K562 (cell line): ENCODE measurements around the gene MAP3K4. TPM values are rescaled to one million over a fixed set of nuclear protein-coding genes. Genes with fewer than 3 reads are reported as not detected.

Source experiments
- ATAC-seq: fragments of 200-7000 bp; cut with Tn5 transposase; 3 replicates; pipeline ENCODE4 v1.9.1; 2020; ENCODE audit warnings: moderate library complexity
- BruUV-seq: library from RNA; stranded (reverse); fragments of 400-500 nt; replicated peaks from 2 replicates; lab custom pipeline; 2021; lab: Mats Ljungman, UMichigan
- CTCF ChIA-PET: fragments of 300-600 bp; formaldehyde crosslinking; extraction: SDS; loops from one replicate; lab custom pipeline; 2021; ENCODE audit warnings: low intra/inter-chr PET ratio; lab: Yijun Ruan, JAX
- POLR2A ChIA-PET: fragments of 300-600, 350-650 bp; sonication (Branson Sonifier 250); formaldehyde crosslinking; extraction: SDS; loops from one replicate; lab custom pipeline; 2021; ENCODE audit warnings: antibody characterized with exemption, inconsistent platforms; lab: Yijun Ruan, JAX
- DNase-seq, 4 experiments: peaks; one replicate each; pipeline versions ENCODE4 v3.0.0 to v3.0.0-alpha.2; 2011 to 2018; ENCODE audit warnings: low spot score in 3 of 4, mixed read lengths in 3 of 4; ENCODE audit errors: extremely low read depth in 1 of 4
- FAIRE-seq: peaks from 2 replicates; lab custom pipeline; 2011; peaks lifted over from hg19 to GRCh38; lab: Jason Lieb, UNC
- H2AFZ ChIP-seq: 2 replicates; pipeline ENCODE4 v1.6.0; 2011; ENCODE audit warnings: low read depth, low read length, control low read depth, inconsistent platforms
- H3K27ac ChIP-seq: fragments of 200-600 bp; 3 replicates; pipeline ENCODE4 v1.8.0; 2011; ENCODE audit warnings: low read depth, mild to moderate bottlenecking, control low read depth, inconsistent platforms, low read length, moderate library complexity, mixed read lengths; ENCODE audit errors: extremely low read depth
- H3K27me3 ChIP-seq, 2 experiments: fragments of 300-600 bp in 1 of 2; 2 replicates in 1 of 2; 3 replicates in 1 of 2; pipeline versions ENCODE4 v1.6.0 to v1.8.0; 2011; ENCODE audit warnings: inconsistent platforms in 2 of 2, low read length in 2 of 2, mild to moderate bottlenecking in 1 of 2, mixed read lengths in 1 of 2, moderate library complexity in 1 of 2; ENCODE audit not compliant: control insufficient read depth in 2 of 2, insufficient read depth in 2 of 2
- H3K36me3 ChIP-seq: fragments of 300-600 bp; 3 replicates; pipeline ENCODE4 v1.8.0; 2011; ENCODE audit warnings: mild to moderate bottlenecking, low read length, inconsistent platforms; ENCODE audit not compliant: control insufficient read depth, insufficient read depth
- H3K4me1 ChIP-seq, 2 experiments: fragments of 200-600 bp in 1 of 2; replicated peaks in 1 of 2; 2 replicates in 1 of 2; 3 replicates in 1 of 2; pipeline versions ENCODE4 v1.5.1 to v1.8.0; 2011; ENCODE audit warnings: inconsistent platforms in 2 of 2, low read length in 2 of 2, mild to moderate bottlenecking in 1 of 2, mixed read lengths in 1 of 2, moderate library complexity in 1 of 2; ENCODE audit not compliant: control insufficient read depth in 2 of 2, insufficient read depth in 2 of 2
- H3K4me2 ChIP-seq: 2 replicates; pipeline ENCODE4 v1.6.1; 2011; ENCODE audit warnings: low read length, control low read depth, inconsistent platforms, mixed read lengths; ENCODE audit not compliant: insufficient read depth
- H3K4me3 ChIP-seq: fragments of 200-600 bp; sonication (generic), shearing (Covaris generic); 2 replicates; pipeline ENCODE4 v1.5.1; 2016; ENCODE audit warnings: control low read depth, inconsistent platforms
- H3K79me2 ChIP-seq: fragments of 200-600 bp; 3 replicates; pipeline ENCODE4 v1.8.0; 2011; ENCODE audit warnings: low read length, inconsistent platforms; ENCODE audit not compliant: control insufficient read depth, insufficient read depth
- H3K9ac ChIP-seq, 2 experiments: 2 replicates each; pipeline versions ENCODE4 v1.6.0 to v1.6.1; 2011; ENCODE audit warnings: low read depth in 2 of 2, low read length in 2 of 2, control low read depth in 1 of 2, inconsistent platforms in 1 of 2, mild to moderate bottlenecking in 1 of 2, mixed read lengths in 1 of 2; ENCODE audit not compliant: insufficient read depth in 1 of 2
- H3K9me1 ChIP-seq: one replicate; pipeline ENCODE4 v1.6.0; 2011; ENCODE audit warnings: inconsistent platforms, mild to moderate bottlenecking, low read length, moderate library complexity; ENCODE audit not compliant: control insufficient read depth, insufficient read depth
- H3K9me3 ChIP-seq: replicated peaks from 2 replicates; pipeline ENCODE4 v1.5.1; 2011; ENCODE audit warnings: low read depth, low read length, inconsistent platforms; ENCODE audit not compliant: control insufficient read depth, insufficient read depth
- H4K20me1 ChIP-seq: replicated peaks from 2 replicates; pipeline ENCODE4 v1.6.1; 2011; ENCODE audit warnings: low read length, inconsistent platforms, mixed read lengths; ENCODE audit not compliant: control insufficient read depth, insufficient read depth
- ARHGAP35 ChIP-seq: fragments of 450-650 bp; IDR thresholded peaks from 2 replicates; pipeline ENCODE4 v1.6.1; 2018; ENCODE audit not compliant: partially characterized antibody
- CC2D1A ChIP-seq: fragments of 450-650 bp; IDR thresholded peaks from 2 replicates; pipeline ENCODE4 v1.6.1; 2017; ENCODE audit warnings: mild to moderate bottlenecking
- KAT2B ChIP-seq: IDR thresholded peaks from one replicate; pipeline ENCODE4 v1.6.1; 2012; ENCODE audit warnings: low read depth, mild to moderate bottlenecking, control low read depth, inconsistent platforms, low read length, moderate library complexity
- KDM4B ChIP-seq, 2 experiments: fragments of 450-650 bp in 1 of 2; sonication (generic) in 1 of 2; IDR thresholded peaks; 2 replicates each; pipeline ENCODE4 v1.6.1; 2016 to 2017; ENCODE audit warnings: borderline replicate concordance in 2 of 2, antibody characterized with exemption in 1 of 2, low read depth in 1 of 2, mild to moderate bottlenecking in 1 of 2
- MAFG ChIP-seq: fragments of 450-650 bp; conservative IDR thresholded peaks from 2 replicates; pipeline ENCODE4 v1.6.1; 2016; ENCODE audit warnings: missing genetic modification characterization, missing compliant biosample characterization
- MCM3 ChIP-seq: fragments of 450-650 bp; IDR thresholded peaks from 2 replicates; pipeline ENCODE4 v1.6.1; 2016
- MED1 ChIP-seq: sonication (generic); formaldehyde crosslinking; IDR thresholded peaks from 2 replicates; pipeline ENCODE4 v1.8.1; 2023; ENCODE audit warnings: missing genetic modification reagents, borderline replicate concordance
- MEIS2 ChIP-seq: fragments of 450-650 bp; IDR thresholded peaks from 2 replicates; pipeline ENCODE4 v1.6.1; 2014; ENCODE audit warnings: mild to moderate bottlenecking; ENCODE audit not compliant: partially characterized antibody
- PURB ChIP-seq: sonication (generic); formaldehyde crosslinking; IDR thresholded peaks from 2 replicates; pipeline ENCODE4 v1.9.0; 2021; ENCODE audit warnings: low read depth, mild to moderate bottlenecking, missing genetic modification reagents
- RUNX1 ChIP-seq: sonication (generic); IDR thresholded peaks from 2 replicates; pipeline ENCODE4 v1.6.1; 2016; ENCODE audit warnings: antibody characterized with exemption, low read depth
- TCF3 ChIP-seq: sonication (generic); formaldehyde crosslinking; IDR thresholded peaks from 2 replicates; pipeline ENCODE4 v1.4.0; 2020; ENCODE audit warnings: mild to moderate bottlenecking, missing genetic modification reagents
- ZNF12 ChIP-seq: sonication (generic); formaldehyde crosslinking; IDR thresholded peaks from 2 replicates; pipeline ENCODE4 v1.4.0; 2020; ENCODE audit warnings: mild to moderate bottlenecking, missing genetic modification reagents
- ZNF121 ChIP-seq: sonication (generic); formaldehyde crosslinking; conservative IDR thresholded peaks from 2 replicates; pipeline ENCODE4 v1.8.0; 2022; ENCODE audit warnings: missing genetic modification reagents
- ZNF140 ChIP-seq: fragments of 250-450 bp; sonication (Bioruptor Pico); IDR thresholded peaks from 2 replicates; pipeline ENCODE4 v1.8.0; 2021; ENCODE audit warnings: moderate library complexity, mild to moderate bottlenecking, inconsistent platforms
- ZNF280B ChIP-seq: fragments of 250-450 bp; sonication (Bioruptor Pico); IDR thresholded peaks from 2 replicates; pipeline ENCODE4 v1.5.1; 2021; ENCODE audit warnings: mild to moderate bottlenecking
- ZNF316 ChIP-seq: fragments of 450-650 bp; IDR thresholded peaks from 2 replicates; pipeline ENCODE4 v1.6.1; 2016
- ZNF431 ChIP-seq: sonication (generic); formaldehyde crosslinking; IDR thresholded peaks from 2 replicates; pipeline ENCODE4 v1.8.0; 2022; ENCODE audit warnings: mild to moderate bottlenecking, missing genetic modification reagents
- ZNF583 ChIP-seq: fragments of 250-450 bp; sonication (Bioruptor Pico); IDR thresholded peaks from 2 replicates; pipeline ENCODE4 v1.4.0; 2020
- WGBS: fragments of 100-300 bp; shearing (Covaris generic); methylation state at CpG from one replicate; pipeline ENCODE4 v1.1.6; 2016; ENCODE audit warnings: low coverage, mixed read lengths; ENCODE audit not compliant: insufficient coverage; ENCODE audit errors: missing lambda C conversion rate; 5-methylcytosine and 5-hydroxymethylcytosine counted together
- in situ Hi-C: fragments of 300-500 bp; cut with MboI; formaldehyde crosslinking; loops from 4 replicates; pipeline ENCODE4 v1.15.0; 2018; ENCODE audit warnings: inconsistent platforms, mixed read lengths
- intact Hi-C: fragments of 100-400 bp; cut with micrococcal nuclease; formaldehyde crosslinking; loops from 2 replicates; pipeline ENCODE4 v1.14.2; 2022
- polyA plus RNA-seq, 8 experiments: library from polyadenylated mRNA; depleted of rRNA in 4 of 8; stranded (reverse) in 5 of 8; unstranded in 3 of 8; fragments of >200 nt; fragmentation: Nextera tagmentation in 2 of 8; fragmentation: Illumina TruSeq in 1 of 8; extraction: Ambion mirVana in 2 of 8; extraction: Trizol in 1 of 8; gene quantifications; 2 replicates each; pipeline versions ENCODE4 v1.2.1 to v1.2.3, GENCODE V29; 2011 to 2014; ENCODE audit warnings: inconsistent platforms in 1 of 8, missing spikeins in 1 of 8
- total RNA-seq, 7 experiments: library from RNA; depleted of rRNA in 6 of 7; stranded (reverse); fragments of >200 nt in 6 of 7; fragmentation: Illumina TruSeq in 2 of 7; extraction: Trizol in 2 of 7; gene quantifications; 2 replicates each; pipeline versions ENCODE4 v1.2.1 to v1.2.3, GENCODE V29; 2011 to 2021; ENCODE audit warnings: low replicate concordance in 1 of 7
- TF ChIP-seq, protein P1 (sequence below), 2 experiments: IDR thresholded peaks in 1 of 2; conservative IDR thresholded peaks in 1 of 2; 2 replicates each; pipeline ENCODE4 v1.6.1; 2016; ENCODE audit warnings: low read depth in 2 of 2, mild to moderate bottlenecking in 1 of 2, missing compliant biosample characterization in 1 of 2, missing genetic modification characterization in 1 of 2, moderate library complexity in 1 of 2

Gene MAP3K4
- total and polyA plus RNA-seq, 9 of the 15 experiments (the other 6 are each of a cell fraction or from before 2014, with no cell fraction given) = 21.0 to 77.2 (median 48.9) TPM

DNA sequence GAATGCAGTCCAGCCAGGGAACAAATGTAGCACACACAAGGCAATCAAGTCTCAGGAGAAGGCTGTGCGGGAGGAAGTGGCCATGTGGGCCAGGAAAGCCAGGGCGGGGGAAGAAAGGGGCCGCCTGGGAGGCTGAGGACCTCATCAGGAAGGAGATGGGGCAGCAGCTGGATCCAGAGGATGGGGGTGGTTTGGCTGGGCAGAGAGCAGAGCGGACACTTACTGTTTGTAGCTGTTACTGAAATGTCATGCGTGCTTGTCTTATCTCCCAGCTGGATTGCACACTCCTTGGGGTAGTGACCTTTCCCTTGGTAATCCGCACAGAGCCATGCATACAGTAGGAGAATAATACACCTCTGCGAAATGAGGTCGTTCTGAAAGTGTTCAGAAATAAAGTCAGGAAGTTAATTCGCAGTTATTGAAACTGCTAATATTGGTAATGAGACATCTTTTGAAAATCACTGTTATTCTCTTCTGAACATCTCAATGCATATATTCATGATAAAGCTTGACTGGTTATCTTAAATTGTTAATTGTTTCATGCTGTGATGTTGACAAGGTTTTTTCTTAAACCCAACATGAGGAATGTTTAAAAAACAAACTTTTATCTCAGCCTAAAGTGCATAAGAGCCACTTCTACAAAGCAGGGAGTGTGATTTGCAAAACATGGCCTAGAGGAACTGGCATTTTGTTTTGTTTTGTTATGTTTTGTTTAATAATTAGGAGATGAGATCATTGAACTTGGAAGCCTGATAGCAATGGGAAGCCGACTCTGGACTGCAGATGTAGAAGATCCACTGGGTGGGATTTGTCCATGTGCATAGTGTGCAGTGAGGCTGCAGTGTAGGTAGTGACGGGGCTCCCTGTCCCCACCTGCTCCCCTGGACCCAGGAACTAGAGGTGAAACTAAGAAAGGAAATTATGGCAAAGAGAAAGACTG is 18.0 kb upstream of the MAP3K4 start:
- intact Hi-C loops = no loop called here
- H3K4me3 ChIP-seq = no peak overlapping the region
- ChIA-PET POLR2A (interaction anchor here (0.5 to 0.7 kb wide), 2 partner anchors 13 to 18 kb away, joined by 3 to 4 read pairs; no protein-coding TSS in a partner anchor), CTCF (interaction anchor here (0.6 kb wide), 1 partner anchor 16 kb away, joined by 4 read pairs; no protein-coding TSS in a partner anchor)
- peak overlapping the region; percentile 19; the same call in 1 of the 2 replicates for H3K4me2 ChIP-seq
- H3K9me1 ChIP-seq = no peaks in the 10 kb centered on the region
- peaks cover 9 to 21% of the 10 kb centered on the region in 2 experiments for H3K4me1 ChIP-seq
- ATAC-seq (peak; percentile 90), DNase-seq (peak; percentile 31 to 77 (median 58)), FAIRE-seq (peak; percentile 57)
- 0 out of 3 replicates have a peak overlapping the region, but pooled peaks have one; percentile 11 for H3K27ac ChIP-seq
- H3K79me2 ChIP-seq = no peaks in the 10 kb centered on the region
- no peaks in the 10 kb centered on the region for H4K20me1 ChIP-seq
- peak overlapping the region; percentile 74 for H2AFZ ChIP-seq
- H3K36me3 ChIP-seq = no peaks in the 10 kb centered on the region
- in situ Hi-C loops = no loop called here
- H3K9me3 ChIP-seq = no peaks in the 10 kb centered on the region
- peak overlapping the region in 1 of 2 experiments; percentile 5; a peak in 1 of 4 replicates for H3K9ac ChIP-seq
- 13% methylated on average over 11 of the region's 11 CpGs for WGBS
- no TSS peak for BruUV-seq
- H3K27me3 ChIP-seq = peaks cover 0 to 3% of the 10 kb centered on the region in 2 experiments; a peak in 1 of 5 replicates
- TF ChIP-seq, protein P1, sequence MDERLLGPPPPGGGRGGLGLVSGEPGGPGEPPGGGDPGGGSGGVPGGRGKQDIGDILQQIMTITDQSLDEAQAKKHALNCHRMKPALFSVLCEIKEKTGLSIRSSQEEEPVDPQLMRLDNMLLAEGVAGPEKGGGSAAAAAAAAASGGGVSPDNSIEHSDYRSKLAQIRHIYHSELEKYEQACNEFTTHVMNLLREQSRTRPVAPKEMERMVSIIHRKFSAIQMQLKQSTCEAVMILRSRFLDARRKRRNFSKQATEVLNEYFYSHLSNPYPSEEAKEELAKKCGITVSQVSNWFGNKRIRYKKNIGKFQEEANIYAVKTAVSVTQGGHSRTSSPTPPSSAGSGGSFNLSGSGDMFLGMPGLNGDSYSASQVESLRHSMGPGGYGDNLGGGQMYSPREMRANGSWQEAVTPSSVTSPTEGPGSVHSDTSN (CRISPR knock-in tag; IDR thresholded peaks at IDR 0.05; ENCODE audit: low read depth) = no peak
- TF ChIP-seq, protein P1 (tag; conservative IDR thresholded peaks at IDR 0.05; ENCODE audit: low read depth) = no peak
- TF ChIP-seq ZNF121 (CRISPR knock-in tag) (no peak), ZNF583 (CRISPR knock-in tag) (no peak), RUNX1 (no peak), ZNF12 (CRISPR knock-in tag) (no peak), PURB (CRISPR knock-in tag) (no peak), TCF3 (peak; percentile 34; the same call in 1 of the 2 replicates), ZNF316 (no peak), KDM4B (IDR thresholded peaks at IDR 0.05; ENCODE audit: borderline replicate concordance in 2 of 2, low read depth in 1 of 2) (no peak), MEIS2 (no peak), ZNF431 (CRISPR knock-in tag) (no peak), MAFG (tag) (no peak), CC2D1A (no peak), ZNF280B (CRISPR knock-in tag) (no peak), MCM3 (no peak), ARHGAP35 (no peak), MED1 (CRISPR knock-in tag) (no peak), KAT2B (no peak), ZNF140 (no peak)
